GM19023 (cell line): ENCODE data around the gene NID1.
"Not testable (repeated sequence)": the region's sequence is repeated elsewhere in the genome, so short reads cannot be mapped to it uniquely, and the experiment has no call there.

Source experiments
- ATAC-seq: cut with Tn5 transposase; IDR thresholded peaks from one replicate; pipeline ENCODE4 v1.9.1; 2021; ENCODE audit warnings: mild to moderate bottlenecking, moderate library complexity; ENCODE audit not compliant: unreplicated experiment

Gene NID1

GRCh38 chr1:236000781-236001180 lies 64.1 kb downstream of the NID1 start:
- no peak for ATAC-seq

- ATAC-seq = peak; percentile 73
Observed at GRCh38 chr1:235999259-235999925, 65.5 kb downstream of the NID1 start.

DNA sequence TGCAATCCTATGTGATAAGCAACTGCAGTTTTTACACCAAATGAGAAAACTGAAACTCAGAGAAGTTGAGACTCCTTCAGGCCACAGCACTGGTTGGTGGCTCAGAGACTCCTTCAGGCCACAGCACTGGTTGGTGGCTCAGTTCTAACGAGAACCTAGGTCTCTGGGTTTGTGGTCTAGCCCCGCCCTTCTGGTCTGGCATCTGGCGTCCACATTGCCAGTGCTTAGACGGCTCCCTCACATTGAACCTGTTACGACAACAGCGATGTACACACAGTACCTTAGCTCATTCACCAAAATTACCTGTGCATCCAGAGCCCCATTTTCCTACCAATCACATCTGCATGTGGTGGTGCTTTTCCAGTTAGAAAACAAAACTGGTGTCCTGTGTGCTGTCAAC lies 66.1 kb downstream of the NID1 start:
- peak; percentile 32 for ATAC-seq

- no peak for ATAC-seq
Observed at GRCh38 chr1:235997931-235998330, 67.0 kb downstream of the NID1 start.

GRCh38 chr1:235997049-235997448 lies 67.8 kb downstream of the NID1 start:
- ATAC-seq = no peak

GRCh38 chr1:235996048-235996785 lies 68.7 kb downstream of the NID1 start:
- peak; percentile 26 for ATAC-seq

- no peak for ATAC-seq
Observed at GRCh38 chr1:235995511-235995910, 69.4 kb downstream of the NID1 start.

DNA sequence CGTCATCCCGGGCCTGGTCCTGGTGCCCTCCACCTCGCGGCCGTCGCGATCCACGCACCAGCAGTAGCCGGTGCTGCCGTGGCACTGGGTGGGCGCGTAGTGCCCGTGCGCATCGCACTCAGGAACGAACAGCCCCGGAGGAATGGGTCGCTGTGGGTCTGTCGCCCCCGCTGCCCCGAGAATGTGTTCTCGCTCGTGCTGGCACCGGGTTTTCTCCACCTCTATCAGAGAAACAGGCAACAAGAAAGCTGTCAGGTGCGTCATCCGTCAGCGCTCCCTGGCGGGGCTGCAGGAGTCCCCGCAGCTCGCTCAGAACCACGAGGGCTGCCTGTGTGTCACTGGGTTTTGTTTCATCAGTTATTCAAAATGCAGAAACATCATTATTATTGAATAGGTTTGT lies 71.2 kb downstream of the NID1 start:
- no peak for ATAC-seq

- no peak for ATAC-seq
Observed at GRCh38 chr1:235992868-235993267, 72.0 kb downstream of the NID1 start.

- ATAC-seq = no peak
Observed at GRCh38 chr1:235992346-235992745, 72.5 kb downstream of the NID1 start.

DNA sequence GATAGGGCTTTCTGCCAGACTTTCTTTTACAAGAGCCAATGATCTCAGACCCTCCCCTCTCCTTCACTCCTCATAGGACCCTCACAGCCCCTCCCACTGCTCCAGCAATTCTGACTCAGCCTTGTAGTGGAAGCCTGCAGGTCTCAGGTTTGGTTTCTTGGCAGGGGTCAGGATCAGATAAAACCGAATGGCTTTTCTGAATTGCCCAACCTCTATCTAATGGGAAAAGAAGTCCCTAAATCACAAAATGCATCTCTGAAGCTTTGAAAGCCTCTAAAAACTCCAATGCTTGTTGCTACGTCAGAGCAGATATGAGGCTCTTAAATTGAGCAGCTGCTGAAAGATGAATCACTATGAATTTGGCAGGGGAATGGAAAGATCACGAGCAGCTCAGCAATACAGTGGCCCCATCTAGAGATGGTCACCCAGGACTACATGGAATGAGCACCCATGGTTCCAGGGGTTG lies 74.5 kb downstream of the NID1 start:
- ATAC-seq = no peak

DNA sequence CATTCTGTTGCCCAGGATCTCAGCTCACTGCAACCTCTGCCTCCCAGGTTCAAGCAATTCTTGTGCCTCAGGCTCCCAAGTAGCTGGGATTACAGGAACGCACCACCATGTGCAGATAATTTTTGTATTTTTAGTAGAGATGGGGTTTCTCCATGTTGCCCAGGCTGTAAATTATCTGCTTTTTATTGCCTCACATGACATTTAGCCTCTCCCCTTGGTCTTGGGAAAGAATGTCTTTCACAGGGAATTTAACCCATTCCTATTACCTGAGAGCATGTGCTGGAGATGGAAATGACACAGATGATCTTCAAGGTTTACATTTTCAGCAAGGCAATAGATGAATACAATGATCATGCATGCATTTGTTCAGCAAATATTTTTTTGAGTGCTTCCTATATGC lies 75.8 kb downstream of the NID1 start:
- ATAC-seq = no peak

GRCh38 chr1:235986869-235987268 lies 78.0 kb downstream of the NID1 start:
- no peak for ATAC-seq

DNA sequence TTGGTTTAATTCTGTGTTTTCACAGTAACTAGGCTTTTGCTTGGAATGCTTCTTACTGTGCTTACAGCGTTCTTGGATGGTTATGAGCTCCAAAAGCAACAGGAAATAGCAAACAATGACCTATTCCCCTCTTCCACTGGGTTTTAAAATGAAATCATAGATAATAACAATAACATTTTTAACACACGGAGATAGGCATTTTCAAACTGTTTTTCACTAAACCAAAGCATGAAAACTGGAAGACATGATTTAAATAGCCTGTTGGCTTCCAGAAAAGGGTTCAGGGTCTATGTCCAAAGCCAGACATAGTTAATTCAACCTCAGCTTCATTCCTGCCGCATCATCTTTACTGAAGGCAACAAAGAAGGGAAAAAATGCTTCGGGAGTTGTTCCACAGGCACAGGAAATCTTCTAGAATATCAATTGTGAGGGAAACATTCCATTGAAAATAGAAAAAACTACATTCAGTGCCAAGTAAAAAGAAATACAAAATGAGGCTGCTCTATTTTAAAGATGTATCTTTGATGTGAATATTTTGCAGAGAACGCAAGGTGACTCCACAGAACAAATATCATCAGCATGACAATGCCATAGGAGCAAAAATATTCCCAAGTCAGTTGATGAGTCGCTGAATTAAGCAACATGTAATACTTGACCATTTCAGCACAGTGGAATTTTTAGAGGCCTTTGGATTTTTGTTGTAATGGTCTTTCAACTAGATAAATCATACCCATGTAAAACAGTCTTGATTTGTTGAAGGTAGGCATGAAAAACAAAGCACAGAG lies 80.7 kb downstream of the NID1 start:
- ATAC-seq = no peak

DNA sequence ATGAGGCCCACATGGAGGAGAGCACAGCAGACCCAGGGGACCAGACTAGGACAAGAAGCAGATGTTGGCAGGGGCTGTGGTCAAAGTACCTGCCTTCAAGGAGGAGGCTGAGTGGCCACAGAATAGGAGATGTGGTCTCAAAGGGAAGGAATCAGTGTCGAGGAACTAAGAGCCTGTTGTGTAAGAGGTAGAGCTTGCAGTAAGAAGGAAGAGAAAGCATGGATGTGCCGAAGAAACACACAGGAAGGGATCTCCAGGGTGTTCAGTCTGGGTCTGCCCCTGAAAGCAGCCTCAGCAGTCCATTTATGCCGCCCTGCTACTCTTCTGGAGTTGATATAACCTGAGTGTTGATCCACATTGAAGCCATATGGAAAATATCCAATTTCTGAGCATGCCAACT lies 83.9 kb downstream of the NID1 start:
- ATAC-seq = no peak

DNA sequence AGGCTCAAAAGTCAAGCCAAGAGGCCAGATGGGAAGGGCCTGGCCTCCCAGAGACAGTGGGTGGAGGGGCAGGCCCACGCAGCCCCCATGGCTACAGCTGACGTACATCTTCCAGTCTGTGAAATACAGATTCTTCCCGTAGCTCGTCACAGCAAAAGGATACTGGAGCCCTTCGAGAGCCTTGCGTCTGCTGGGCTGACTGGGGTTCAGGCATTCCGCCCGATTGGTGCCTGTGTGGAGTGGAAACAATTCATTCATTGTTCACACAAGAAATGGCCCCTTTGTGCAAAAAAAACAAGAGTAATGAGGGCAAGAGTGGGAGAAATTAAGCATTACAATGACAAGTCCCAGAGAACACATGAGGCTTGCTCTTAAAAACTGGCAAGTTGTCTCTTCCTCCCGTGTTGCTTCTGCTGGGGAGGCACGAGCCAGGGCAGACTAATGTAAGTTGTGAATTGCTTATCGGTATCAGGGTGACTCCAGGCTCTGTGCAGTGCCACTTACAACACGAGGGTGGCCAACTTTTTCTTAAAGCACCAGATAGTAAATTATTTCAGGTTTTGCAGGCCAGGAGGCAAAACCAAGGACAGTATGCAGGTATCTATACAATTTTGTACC lies 85.1 kb downstream of the NID1 start:
- no peak for ATAC-seq

GRCh38 chr1:235979176-235979575 lies 85.7 kb downstream of the NID1 start:
- no peak for ATAC-seq

DNA sequence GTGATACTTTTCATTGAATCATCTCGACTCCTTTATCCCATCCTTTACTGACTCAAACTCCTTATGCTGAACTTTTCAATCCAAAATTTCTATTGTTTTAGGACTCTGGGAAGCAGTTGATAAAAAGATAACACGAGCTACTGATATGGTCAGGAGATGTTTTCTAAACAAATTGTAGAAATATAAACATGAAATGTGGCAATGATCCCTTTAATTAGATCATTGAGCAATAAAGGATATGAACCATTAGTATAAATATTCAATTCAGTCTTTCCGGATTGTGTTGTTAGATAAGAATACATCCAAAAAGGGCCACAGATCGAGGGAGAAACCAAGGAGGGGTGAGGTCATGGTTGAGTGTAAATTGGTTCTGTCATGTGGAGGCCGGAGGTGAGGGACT lies 88.4 kb downstream of the NID1 start:
- no peak for ATAC-seq

GRCh38 chr1:235974616-235975015 lies 90.3 kb downstream of the NID1 start:
- no peak for ATAC-seq

- ATAC-seq = not testable (repeated sequence)
Observed at GRCh38 chr1:235972691-235973090, 92.2 kb downstream of the NID1 start.

DNA sequence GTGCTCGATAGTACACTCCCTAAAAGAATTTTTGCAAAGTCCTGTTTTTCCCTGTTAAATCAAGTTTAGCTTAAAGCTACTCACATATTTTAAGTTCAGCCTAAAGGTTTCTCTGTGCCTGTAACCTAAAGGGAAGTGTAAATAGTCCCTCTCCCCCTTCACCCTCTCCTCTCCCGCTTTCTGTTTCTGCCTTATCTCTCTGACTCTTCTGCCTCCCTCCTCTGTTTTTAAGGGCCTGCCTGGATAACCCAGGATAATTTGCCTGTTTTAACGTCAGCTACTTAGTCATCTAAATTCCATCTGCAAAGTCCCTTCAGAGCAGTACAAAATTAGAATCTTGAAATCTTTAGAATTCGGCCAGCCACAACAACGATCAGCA lies 92.6 kb downstream of the NID1 start:
- peak; percentile 39 for ATAC-seq
